HCT116 (cell line): Measurements from ENCODE around the gene ABTB2. TPM values are rescaled to one million over a fixed set of nuclear protein-coding genes. Genes with fewer than 3 reads are reported as not detected.

Experiments used
- ATAC-seq: fragments of 200-7000 bp; cut with Tn5 transposase; 2 replicates; pipeline ENCODE4 v1.9.1; 2020; ENCODE audit warnings: mild to moderate bottlenecking, moderate library complexity
- BruUV-seq: library from RNA; stranded (reverse); fragments of 400-500 nt; replicated peaks from 2 replicates; lab custom pipeline; 2021; lab: Mats Ljungman, UMichigan
- CTCF ChIA-PET: fragments of 300-600 bp; sonication (Branson Sonifier 250); formaldehyde crosslinking; loops from one replicate; lab custom pipeline; 2021; ENCODE audit warnings: antibody characterized with exemption; lab: Charles Lee
- POLR2A ChIA-PET: fragments of 300-600, 350-600 bp; sonication (Branson Sonifier 250); formaldehyde crosslinking; loops from one replicate; lab custom pipeline; 2021; ENCODE audit warnings: antibody characterized with exemption; lab: Charles Lee
- RAD21 ChIA-PET, 2 experiments: fragments of 300-600 bp; sonication (Branson Sonifier 250); formaldehyde crosslinking; loops; one replicate each; lab custom pipeline; 2023; ENCODE audit warnings: low total read pairs in 2 of 2; ENCODE audit not compliant: uncharacterized antibody in 2 of 2, unreplicated experiment in 2 of 2, low non-redundant PET in 1 of 2; lab: Charles Lee
- DNase-seq: peaks from one replicate; pipeline ENCODE4 v3.0.0-alpha.2; 2010; ENCODE audit warnings: low read depth, low spot score
- H2AFZ ChIP-seq: fragments of 200-600 bp; shearing (Covaris generic), sonication (generic); 2 replicates; pipeline ENCODE4 v1.6.1; 2017; ENCODE audit warnings: low read depth, mixed run types, mixed read lengths, antibody characterized with exemption, low read length; ENCODE audit not compliant: poor library complexity, severe bottlenecking
- H3K27ac ChIP-seq: 2 replicates; pipeline ENCODE4 v1.5.1; 2012; ENCODE audit warnings: low read depth, low read length
- H3K27me3 ChIP-seq: fragments of 200-600 bp; sonication (generic); 2 replicates; pipeline ENCODE4 v1.6.1; 2016; ENCODE audit warnings: mixed run types, low read length, mixed read lengths; ENCODE audit not compliant: insufficient read depth
- H3K36me3 ChIP-seq, 2 experiments: fragments of 200-500 bp in 1 of 2; fragments of 200-600 bp in 1 of 2; sonication (Bioruptor generic) in 1 of 2; sonication (generic) in 1 of 2; 2 replicates each; pipeline versions ENCODE4 v1.5.1 to v1.6.1; 2014 to 2016; ENCODE audit warnings: low read length in 2 of 2, inconsistent platforms in 1 of 2, mixed read lengths in 1 of 2, mixed run types in 1 of 2; ENCODE audit not compliant: insufficient read depth in 2 of 2, control insufficient read depth in 1 of 2
- H3K4me1 ChIP-seq, 2 experiments: fragments of 200-600 bp in 1 of 2; sonication (generic) in 1 of 2; 2 replicates each; pipeline versions ENCODE4 v1.5.1 to v1.6.1; 2012 to 2017; ENCODE audit warnings: low read length in 2 of 2, inconsistent platforms in 1 of 2, mild to moderate bottlenecking in 1 of 2, mixed read lengths in 1 of 2, mixed run types in 1 of 2, moderate library complexity in 1 of 2; ENCODE audit not compliant: insufficient read depth in 2 of 2, control insufficient read depth in 1 of 2
- H3K4me2 ChIP-seq: fragments of 200-600 bp; sonication (generic); 2 replicates; pipeline ENCODE4 v1.6.1; 2017; ENCODE audit warnings: mixed run types, low read length, mixed read lengths
- H3K4me3 ChIP-seq, 2 experiments: fragments of 200-600 bp in 1 of 2; sonication (generic) in 1 of 2; replicated peaks in 1 of 2; 2 replicates each; pipeline ENCODE4 v1.5.1; 2011 to 2016; ENCODE audit warnings: low read length in 2 of 2, control low read depth in 1 of 2, low read depth in 1 of 2, mild to moderate bottlenecking in 1 of 2, mixed read lengths in 1 of 2, mixed run types in 1 of 2
- H3K79me2 ChIP-seq: fragments of 200-600 bp; sonication (generic); 2 replicates; pipeline ENCODE4 v1.6.1; 2017; ENCODE audit warnings: mild to moderate bottlenecking, mixed run types, low read length, moderate library complexity, mixed read lengths; ENCODE audit not compliant: insufficient read depth
- H3K9ac ChIP-seq: fragments of 200-600 bp; sonication (generic); 2 replicates; pipeline ENCODE4 v1.6.1; 2016; ENCODE audit warnings: low read length, mixed read lengths
- H3K9me2 ChIP-seq: fragments of 200-600 bp; sonication (generic), shearing (Covaris generic); 2 replicates; pipeline ENCODE4 v1.6.1; 2017; ENCODE audit warnings: mixed run types, mild to moderate bottlenecking, moderate library complexity; ENCODE audit not compliant: insufficient read depth
- H3K9me3 ChIP-seq, 2 experiments: fragments of 200-500 bp in 1 of 2; fragments of 200-600 bp in 1 of 2; sonication (Bioruptor generic) in 1 of 2; sonication (generic) in 1 of 2; 2 replicates each; pipeline ENCODE4 v1.6.1; 2014 to 2017; ENCODE audit warnings: low read length in 2 of 2, mixed read lengths in 2 of 2, inconsistent platforms in 1 of 2, low read depth in 1 of 2, mild to moderate bottlenecking in 1 of 2, mixed run types in 1 of 2, moderate library complexity in 1 of 2; ENCODE audit not compliant: control insufficient read depth in 1 of 2, insufficient read depth in 1 of 2
- H4K20me1 ChIP-seq: fragments of 200-600 bp; sonication (generic), shearing (Covaris generic); 2 replicates; pipeline ENCODE4 v1.6.1; 2017; ENCODE audit warnings: mixed run types, mild to moderate bottlenecking, moderate library complexity; ENCODE audit not compliant: insufficient read depth
- ATF3 ChIP-seq: IDR thresholded peaks from 2 replicates; pipeline ENCODE4 v1.6.1; 2012
- CTCF ChIP-seq, 3 experiments: fragments of 200-600 bp in 1 of 3; sonication (generic) in 1 of 3; IDR thresholded peaks in 2 of 3; conservative IDR thresholded peaks in 1 of 3; 2 replicates each; pipeline ENCODE4 v1.5.1; 2012 to 2017; ENCODE audit warnings: low read depth in 2 of 3, low read length in 2 of 3, antibody characterized with exemption in 1 of 3, borderline replicate concordance in 1 of 3, control low read depth in 1 of 3, mild to moderate bottlenecking in 1 of 3, mixed read lengths in 1 of 3, mixed run types in 1 of 3, moderate library complexity in 1 of 3; ENCODE audit not compliant: insufficient read depth in 1 of 3
- EGR1 ChIP-seq: IDR thresholded peaks from 2 replicates; pipeline ENCODE4 v1.6.1; 2012; ENCODE audit warnings: low read depth
- ELF1 ChIP-seq: IDR thresholded peaks from 2 replicates; pipeline ENCODE4 v1.6.1; 2012; ENCODE audit warnings: low read depth, borderline replicate concordance
- EZH2phosphoT487 ChIP-seq: fragments of 200-600 bp; IDR thresholded peaks from 2 replicates; pipeline ENCODE4 v1.6.1; 2018; ENCODE audit warnings: antibody characterized with exemption, borderline replicate concordance
- REST ChIP-seq: IDR thresholded peaks from 2 replicates; pipeline ENCODE4 v1.6.1; 2012; ENCODE audit warnings: low read depth
- TCF7L2 ChIP-seq: IDR thresholded peaks from 2 replicates; pipeline ENCODE4 v1.7.0; 2011; ENCODE audit warnings: borderline replicate concordance, inconsistent platforms; ENCODE audit not compliant: insufficient read depth, insufficient read length; ENCODE audit errors: extremely low read depth
- YY1 ChIP-seq: IDR thresholded peaks from 2 replicates; pipeline ENCODE4 v1.6.1; 2011; ENCODE audit warnings: low read length, low read depth, moderate library complexity, mild to moderate bottlenecking; ENCODE audit not compliant: insufficient replicate concordance; ENCODE audit errors: extremely low read depth
- intact Hi-C: fragments of 100-400 bp; cut with micrococcal nuclease; formaldehyde crosslinking; loops from 2 replicates; pipeline ENCODE4 v1.10.0; 2022
- total RNA-seq: library from RNA; stranded (reverse); gene quantifications from one replicate; pipeline ENCODE4 v1.2.1, GENCODE V29; 2021; ENCODE audit not compliant: unreplicated experiment

ABTB2 gene
- total RNA-seq, 1 experiment from 2014 or later = 6.8 TPM

- no peaks in the 10 kb centered on the region for H3K79me2 ChIP-seq
- no peak overlapping the region for H3K4me3 ChIP-seq
- DNase-seq (no peak), ATAC-seq (no peak)
- H3K9ac ChIP-seq = no peak overlapping the region
- peaks cover 4 to 26% of the 10 kb centered on the region in 2 experiments for H3K4me1 ChIP-seq
- ChIA-PET POLR2A (no interaction called here), RAD21 (no interaction called here), CTCF (no interaction called here)
- H3K9me2 ChIP-seq = no peaks in the 10 kb centered on the region
- no TSS peak for BruUV-seq
- no peaks in the 10 kb centered on the region for H3K9me3 ChIP-seq
- no peaks in the 10 kb centered on the region for H3K36me3 ChIP-seq
- no peak overlapping the region for H3K27ac ChIP-seq
- intact Hi-C loops = no loop called here
- H3K4me2 ChIP-seq = no peak overlapping the region
- no peaks in the 10 kb centered on the region for H3K27me3 ChIP-seq
- H4K20me1 ChIP-seq = no peaks in the 10 kb centered on the region
- no peak for TF ChIP-seq EGR1
- TF ChIP-seq EZH2phosphoT487 = no peak
- no peak for TF ChIP-seq TCF7L2
- TF ChIP-seq YY1 = no peak
- TF ChIP-seq CTCF (IDR thresholded peaks at IDR 0.05 in 2 of 3, conservative IDR thresholded peaks at IDR 0.05 in 1 of 3; ENCODE audit: borderline replicate concordance in 1 of 3, insufficient read depth in 1 of 3, low read depth in 2 of 3, low read length in 2 of 3) = no peak
- no peak for TF ChIP-seq ATF3
- TF ChIP-seq REST = no peak
- no peak for TF ChIP-seq ELF1
- H2AFZ ChIP-seq = no peak overlapping the region
Observed at GRCh38 chr11:34199525-34199924, 158.3 kb downstream of the ABTB2 start.
